Endothelial cell of umbilical vein (primary cell): Measurements from ENCODE around the gene RETSAT. TPM values are rescaled to one million over a fixed set of nuclear protein-coding genes. Genes with fewer than 3 reads are reported as not detected.

Experiments used
- BruUV-seq: library from RNA; stranded (reverse); fragments of 400-500 nt; replicated peaks from 2 replicates; lab custom pipeline; 2021; lab: Mats Ljungman, UMichigan
- CTCF ChIA-PET: fragments of 300-600, 350-600 bp; sonication (Branson Sonifier 250); formaldehyde crosslinking; loops from one replicate; lab custom pipeline; 2021; ENCODE audit warnings: antibody characterized with exemption, inconsistent platforms; lab: Charles Lee
- POLR2A ChIA-PET: fragments of 300-600, 350-600 bp; sonication (Branson Sonifier 250); formaldehyde crosslinking; loops from one replicate; lab custom pipeline; 2021; ENCODE audit warnings: antibody characterized with exemption, inconsistent platforms; lab: Charles Lee
- DNase-seq: peaks from one replicate; pipeline ENCODE4 v3.0.0-alpha.2; 2011; ENCODE audit warnings: low read depth, low spot score
- FAIRE-seq: peaks from 2 replicates; lab custom pipeline; 2011; peaks lifted over from hg19 to GRCh38; lab: Jason Lieb, UNC
- H2AFZ ChIP-seq: 2 replicates; pipeline ENCODE4 v1.6.0; 2012; ENCODE audit warnings: low read depth, low read length, control low read depth, inconsistent platforms
- H3K27ac ChIP-seq: 2 replicates; pipeline ENCODE4 v1.5.1; 2011; ENCODE audit warnings: low read depth, mild to moderate bottlenecking, control low read depth, low read length, moderate library complexity; ENCODE audit not compliant: insufficient read depth
- H3K27me3 ChIP-seq, 2 experiments: 2 replicates each; pipeline versions ENCODE4 v1.6.0 to v1.6.1; 2011; ENCODE audit warnings: low read length in 2 of 2, mixed read lengths in 1 of 2; ENCODE audit not compliant: control insufficient read depth in 2 of 2, insufficient read depth in 2 of 2
- H3K36me3 ChIP-seq, 2 experiments: 2 replicates in 1 of 2; 3 replicates in 1 of 2; pipeline ENCODE4 v1.5.1; 2011; ENCODE audit warnings: low read length in 2 of 2, mild to moderate bottlenecking in 1 of 2, moderate library complexity in 1 of 2; ENCODE audit not compliant: control insufficient read depth in 2 of 2, insufficient read depth in 2 of 2; ENCODE audit errors: extremely low read depth in 1 of 2
- H3K4me1 ChIP-seq: 3 replicates; pipeline ENCODE4 v1.5.1; 2011; ENCODE audit warnings: mild to moderate bottlenecking, low read length; ENCODE audit not compliant: control insufficient read depth, insufficient read depth; ENCODE audit errors: extremely low read depth
- H3K4me2 ChIP-seq: 2 replicates; pipeline ENCODE4 v1.6.1; 2011; ENCODE audit warnings: low read length, control low read depth, mixed read lengths; ENCODE audit not compliant: insufficient read depth
- H3K4me3 ChIP-seq, 3 experiments: fragments of 200-600 bp in 1 of 3; sonication (generic), shearing (Covaris generic) in 1 of 3; replicated peaks in 1 of 3; 2 replicates each; pipeline ENCODE4 v1.5.1; 2011 to 2016; ENCODE audit warnings: control low read depth in 3 of 3, low read length in 3 of 3, mild to moderate bottlenecking in 2 of 3, inconsistent platforms in 1 of 3, low read depth in 1 of 3, moderate library complexity in 1 of 3; ENCODE audit not compliant: insufficient read depth in 1 of 3
- H3K79me2 ChIP-seq: 2 replicates; pipeline ENCODE4 v1.6.0; 2012; ENCODE audit warnings: low read length, inconsistent platforms; ENCODE audit not compliant: control insufficient read depth, insufficient read depth
- H3K9ac ChIP-seq: replicated peaks from 2 replicates; pipeline ENCODE3; 2011; ENCODE audit warnings: low read length, control low read depth; ENCODE audit not compliant: insufficient read depth; ENCODE audit errors: extremely low read depth
- H3K9me1 ChIP-seq: replicated peaks from 3 replicates; pipeline ENCODE4 v1.6.0; 2011; ENCODE audit warnings: mild to moderate bottlenecking, low read length; ENCODE audit not compliant: control insufficient read depth, insufficient read depth; ENCODE audit errors: extremely low read depth
- H3K9me3 ChIP-seq: replicated peaks from 2 replicates; pipeline ENCODE4 v1.5.1; 2012; ENCODE audit warnings: low read length, inconsistent platforms; ENCODE audit not compliant: control insufficient read depth, insufficient read depth
- H4K20me1 ChIP-seq: replicated peaks from 2 replicates; pipeline ENCODE3; 2011; ENCODE audit warnings: mild to moderate bottlenecking, low read length; ENCODE audit not compliant: control insufficient read depth, insufficient read depth; ENCODE audit errors: extremely low read depth
- EZH2 ChIP-seq: IDR thresholded peaks from 2 replicates; pipeline ENCODE4 v1.6.1; 2012; ENCODE audit warnings: borderline replicate concordance, low read depth, mild to moderate bottlenecking, moderate library complexity, low read length, inconsistent platforms; ENCODE audit not compliant: severe bottlenecking
- FOS ChIP-seq: IDR thresholded peaks from 2 replicates; pipeline ENCODE4 v1.6.1; 2011; ENCODE audit warnings: mild to moderate bottlenecking, low read length, moderate library complexity, borderline replicate concordance; ENCODE audit not compliant: insufficient read depth
- GATA2 ChIP-seq: IDR thresholded peaks from 2 replicates; pipeline ENCODE4 v1.7.0; 2011; ENCODE audit warnings: low read depth, mild to moderate bottlenecking, moderate library complexity, mixed read lengths, low read length; ENCODE audit not compliant: insufficient read length, insufficient read depth
- JUN ChIP-seq: IDR thresholded peaks from 2 replicates; pipeline ENCODE4 v1.6.1; 2011; ENCODE audit warnings: borderline replicate concordance, low read depth; ENCODE audit not compliant: insufficient read length, insufficient read depth
- MAX ChIP-seq: IDR thresholded peaks from 2 replicates; pipeline ENCODE4 v1.6.1; 2011; ENCODE audit not compliant: insufficient read depth, insufficient read length
- MYC ChIP-seq: IDR thresholded peaks from one replicate; pipeline ENCODE4 v1.6.1; 2011; ENCODE audit warnings: mild to moderate bottlenecking, low read depth, low read length
- POLR2A ChIP-seq: IDR thresholded peaks from 2 replicates; pipeline ENCODE4 v1.6.1; 2012; ENCODE audit warnings: low read depth, mild to moderate bottlenecking, control low read depth, low read length
- POLR2AphosphoS5 ChIP-seq: IDR thresholded peaks from 2 replicates; pipeline ENCODE4 v1.6.1; 2012; ENCODE audit warnings: low read depth, mild to moderate bottlenecking, control low read depth, low read length, moderate library complexity; ENCODE audit not compliant: insufficient read depth
- dilution Hi-C: fragments of 300-500 bp; cut with MboI; formaldehyde crosslinking; loops from one replicate; pipeline ENCODE4 v1.15.0; 2019; ENCODE audit warnings: low sequenced_read_pairs; ENCODE audit not compliant: extremely low pct_ligation_motif_present
- intact Hi-C: fragments of 100-400 bp; cut with micrococcal nuclease; formaldehyde crosslinking; loops from one replicate; pipeline ENCODE4 v1.10.0; 2022
- polyA plus RNA-seq, 4 experiments: library from polyadenylated mRNA; depleted of rRNA in 3 of 4; stranded (reverse) in 3 of 4; unstranded in 1 of 4; fragments of >200 nt; gene quantifications; 2 replicates each; pipeline versions ENCODE4 v1.2.1 to v1.2.3, GENCODE V29; 2011 to 2012; ENCODE audit warnings: missing spikeins in 1 of 4
- total RNA-seq: library from RNA; stranded (reverse); gene quantifications from 2 replicates; pipeline ENCODE4 v1.2.3, GENCODE V29; 2021
- TF ChIP-seq, protein P1 (sequence below), 2 donors: IDR thresholded peaks; 1 replicate in 1 of 2; 2 replicates in 1 of 2; pipeline ENCODE4 v1.5.1; 2011; ENCODE audit warnings: low read length in 2 of 2, mild to moderate bottlenecking in 2 of 2, moderate library complexity in 2 of 2, control low read depth in 1 of 2, inconsistent platforms in 1 of 2, low read depth in 1 of 2; ENCODE audit not compliant: insufficient read depth in 1 of 2; ENCODE audit errors: extremely low read depth in 1 of 2

Gene RETSAT
- total and polyA plus RNA-seq, 2 donors (not counting 3 experiments of a cell fraction or from before 2014, with no cell fraction given), result 43.8 to 59.1 TPM

DNA sequence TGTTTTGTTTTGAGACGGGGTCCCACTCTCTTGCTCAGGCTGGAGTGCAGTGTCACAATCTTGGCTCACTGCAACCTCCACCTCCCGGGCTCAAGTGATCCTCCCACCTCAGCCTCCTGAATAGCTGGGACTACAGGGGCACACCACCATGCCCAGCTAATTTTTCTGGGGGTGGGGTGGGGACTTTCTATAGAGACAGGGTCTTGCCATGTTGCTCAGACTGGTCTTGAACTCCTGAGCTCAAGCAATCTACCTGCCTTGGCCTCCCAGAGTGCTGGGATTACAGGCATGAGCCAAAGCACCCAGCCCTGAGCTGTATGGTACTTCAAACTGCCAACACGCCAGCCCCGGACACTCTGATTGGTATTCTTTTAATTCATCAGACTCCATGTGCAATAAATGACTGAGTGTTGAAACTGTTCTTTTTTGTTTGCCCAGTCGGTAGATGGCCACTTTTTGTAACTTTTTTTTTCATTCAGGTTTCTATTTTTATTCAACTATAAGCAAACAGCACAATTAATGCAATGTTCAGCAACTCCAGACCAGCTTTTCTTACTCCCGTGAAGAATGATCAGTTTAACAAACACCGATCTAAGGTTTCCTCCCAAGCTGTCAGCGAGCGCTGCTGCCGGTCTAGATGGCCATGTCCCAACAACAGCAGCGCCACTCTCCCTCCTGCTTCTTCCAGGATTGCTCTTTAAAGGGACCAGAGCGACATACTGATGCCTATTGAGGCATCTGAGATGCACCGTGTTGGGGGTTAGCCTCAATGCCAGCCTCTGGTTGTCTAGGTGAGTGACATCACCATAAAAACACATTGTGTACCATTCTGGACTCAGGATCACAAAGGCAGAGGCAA is 14.1 kb downstream of the RETSAT start:
- Histone ChIP-seq H3K79me2 (no peaks in the 10 kb centered on the region), H3K9ac (no peak overlapping the region), H3K4me2 (no peak overlapping the region), H3K9me3 (no peaks in the 10 kb centered on the region), H3K36me3 (peaks cover 2 to 4% of the 10 kb centered on the region in 2 experiments), H3K27ac (no peak overlapping the region), H4K20me1 (no peaks in the 10 kb centered on the region), H3K4me3 (no peak overlapping the region), H2AFZ (no peak overlapping the region), H3K9me1 (peaks cover 2% of the 10 kb centered on the region), H3K27me3 (peaks cover 9% of the 10 kb centered on the region in 2 experiments), H3K4me1 (no peaks in the 10 kb centered on the region)
- ChIA-PET CTCF (no interaction called here), POLR2A (interaction anchor here (0.6 kb wide), 1 partner anchor 251 kb away, joined by 3 read pairs; no protein-coding TSS in a partner anchor)
- dilution Hi-C loops, result no loop called here
- no TSS peak for BruUV-seq
- TF ChIP-seq POLR2A (no peak), MAX (no peak), EZH2 (no peak), MYC (no peak), JUN (no peak), GATA2 (no peak), FOS (no peak), POLR2AphosphoS5 (no peak)
- TF ChIP-seq, protein P1, sequence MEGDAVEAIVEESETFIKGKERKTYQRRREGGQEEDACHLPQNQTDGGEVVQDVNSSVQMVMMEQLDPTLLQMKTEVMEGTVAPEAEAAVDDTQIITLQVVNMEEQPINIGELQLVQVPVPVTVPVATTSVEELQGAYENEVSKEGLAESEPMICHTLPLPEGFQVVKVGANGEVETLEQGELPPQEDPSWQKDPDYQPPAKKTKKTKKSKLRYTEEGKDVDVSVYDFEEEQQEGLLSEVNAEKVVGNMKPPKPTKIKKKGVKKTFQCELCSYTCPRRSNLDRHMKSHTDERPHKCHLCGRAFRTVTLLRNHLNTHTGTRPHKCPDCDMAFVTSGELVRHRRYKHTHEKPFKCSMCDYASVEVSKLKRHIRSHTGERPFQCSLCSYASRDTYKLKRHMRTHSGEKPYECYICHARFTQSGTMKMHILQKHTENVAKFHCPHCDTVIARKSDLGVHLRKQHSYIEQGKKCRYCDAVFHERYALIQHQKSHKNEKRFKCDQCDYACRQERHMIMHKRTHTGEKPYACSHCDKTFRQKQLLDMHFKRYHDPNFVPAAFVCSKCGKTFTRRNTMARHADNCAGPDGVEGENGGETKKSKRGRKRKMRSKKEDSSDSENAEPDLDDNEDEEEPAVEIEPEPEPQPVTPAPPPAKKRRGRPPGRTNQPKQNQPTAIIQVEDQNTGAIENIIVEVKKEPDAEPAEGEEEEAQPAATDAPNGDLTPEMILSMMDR (IDR thresholded peaks at IDR 0.05; ENCODE audit: extremely low read depth in 1 of 2, insufficient read depth in 1 of 2, low read depth in 1 of 2, low read length in 2 of 2), result no peak
- no peak for DNase-seq
- no peak for FAIRE-seq
- intact Hi-C loops, result no loop called here
